Peyer's patch (tissue), 4 donors: Measurements from ENCODE around the gene ZNF835. TPM values are rescaled to one million over a fixed set of nuclear protein-coding genes. Genes with fewer than 3 reads are reported as not detected.

Experiments used
- DNase-seq, 3 donors: peaks; one replicate each; pipeline ENCODE4 v3.0.0-alpha.2; 2017 to 2019
- H3K27ac ChIP-seq, 4 donors: fragments of 200-600 bp; sonication (generic); one replicate each; pipeline ENCODE4 v1.5.1; 2016 to 2019
- H3K27me3 ChIP-seq, 2 donors: fragments of 200-600 bp; sonication (generic); one replicate each; pipeline ENCODE4 v1.5.1; 2019
- H3K36me3 ChIP-seq, 3 donors: fragments of 200-600 bp; sonication (generic); one replicate each; pipeline ENCODE4 v1.5.1; 2016 to 2019
- H3K4me1 ChIP-seq, 4 donors: fragments of 200-600 bp; sonication (generic); one replicate each; pipeline ENCODE4 v1.5.1; 2016 to 2019
- H3K4me3 ChIP-seq, 4 donors: fragments of 200-600 bp; sonication (generic); 1 replicate in 3 of 4; 2 replicates in 1 of 4; pipeline ENCODE4 v1.5.1; 2016 to 2019; ENCODE audit warnings: mild to moderate bottlenecking in 1 of 4
- H3K9me3 ChIP-seq, 4 donors: fragments of 200-600 bp; sonication (generic); one replicate each; pipeline ENCODE4 v1.5.1; 2016 to 2019; ENCODE audit warnings: mild to moderate bottlenecking in 1 of 4
- POLR2A ChIP-seq, 2 donors: fragments of 450-650 bp; IDR thresholded peaks; one replicate each; pipeline ENCODE4 v1.5.1; 2017; ENCODE audit warnings: antibody characterized with exemption in 2 of 2, mild to moderate bottlenecking in 2 of 2, moderate library complexity in 2 of 2
- total RNA-seq, 4 donors: library from RNA; depleted of rRNA; stranded (reverse); fragments of >200 nt; gene quantifications; one replicate each; pipeline ENCODE4 v1.1.0, GENCODE V29; 2016
- TF ChIP-seq, protein P1 (sequence below), 6 experiments: fragments of 450-650 bp in 4 of 6; fragments of 200-600 bp in 2 of 6; sonication (generic) in 1 of 6; IDR thresholded peaks; one replicate each; pipeline ENCODE4 v1.5.1; 2017 to 2019; ENCODE audit warnings: antibody characterized with exemption in 6 of 6, mild to moderate bottlenecking in 3 of 6, moderate library complexity in 1 of 6

The ZNF835 gene
- 1 to 10 TPM in 3 of 4 donors, under 1 TPM in 1; 0.94 to 1.7 (median 1.2) TPM for total RNA-seq

DNA sequence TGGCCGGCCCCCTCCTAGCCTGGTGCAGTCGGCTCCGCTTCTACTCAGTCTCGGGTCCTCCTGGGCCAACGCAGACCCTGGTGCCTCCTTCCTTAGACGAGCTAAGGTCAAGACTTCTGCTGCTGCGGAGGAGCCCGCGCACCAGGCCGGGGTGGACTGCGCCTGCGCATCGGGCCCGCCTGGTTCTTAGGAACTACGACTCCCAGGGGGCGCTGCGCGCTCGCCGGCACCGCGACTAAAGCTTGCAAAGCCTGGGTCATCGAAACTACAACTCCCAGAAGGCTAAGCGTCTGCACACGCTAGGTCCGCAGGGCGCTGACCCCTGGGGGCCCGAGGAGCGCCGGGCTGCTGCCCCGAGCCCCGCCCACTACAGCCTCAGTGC is at the start of gene ZNF835:
ZNF835 (minus strand) TSS at position 145 of the 382 bp plus-strand sequence. CDS start 6,559 bp downstream, outside the sequence.
- H3K27ac ChIP-seq: peak within 1 kb of the TSS in 2 of 4 donors; percentile 35 to 57
- H3K36me3 ChIP-seq: no peaks in the 10 kb centered on the region
- H3K4me3 ChIP-seq: peak within 1 kb of the TSS; percentile 33 to 63 (median 56)
- H3K27me3 ChIP-seq: no peaks in the 10 kb centered on the region
- H3K9me3 ChIP-seq: peaks cover 0 to 7% (median 2%) of the 10 kb centered on the region in 4 donors
- DNase-seq: peak; percentile 70 to 96 (median 90)
- peaks cover 0 to 10% (median 5%) of the 10 kb centered on the region in 4 donors for H3K4me1 ChIP-seq
- TF ChIP-seq, protein P1, sequence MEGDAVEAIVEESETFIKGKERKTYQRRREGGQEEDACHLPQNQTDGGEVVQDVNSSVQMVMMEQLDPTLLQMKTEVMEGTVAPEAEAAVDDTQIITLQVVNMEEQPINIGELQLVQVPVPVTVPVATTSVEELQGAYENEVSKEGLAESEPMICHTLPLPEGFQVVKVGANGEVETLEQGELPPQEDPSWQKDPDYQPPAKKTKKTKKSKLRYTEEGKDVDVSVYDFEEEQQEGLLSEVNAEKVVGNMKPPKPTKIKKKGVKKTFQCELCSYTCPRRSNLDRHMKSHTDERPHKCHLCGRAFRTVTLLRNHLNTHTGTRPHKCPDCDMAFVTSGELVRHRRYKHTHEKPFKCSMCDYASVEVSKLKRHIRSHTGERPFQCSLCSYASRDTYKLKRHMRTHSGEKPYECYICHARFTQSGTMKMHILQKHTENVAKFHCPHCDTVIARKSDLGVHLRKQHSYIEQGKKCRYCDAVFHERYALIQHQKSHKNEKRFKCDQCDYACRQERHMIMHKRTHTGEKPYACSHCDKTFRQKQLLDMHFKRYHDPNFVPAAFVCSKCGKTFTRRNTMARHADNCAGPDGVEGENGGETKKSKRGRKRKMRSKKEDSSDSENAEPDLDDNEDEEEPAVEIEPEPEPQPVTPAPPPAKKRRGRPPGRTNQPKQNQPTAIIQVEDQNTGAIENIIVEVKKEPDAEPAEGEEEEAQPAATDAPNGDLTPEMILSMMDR (IDR thresholded peaks at IDR 0.05): peak in 2 of 6 experiments; percentile 6 to 7
- no peak for TF ChIP-seq POLR2A (IDR thresholded peaks at IDR 0.05)

DNA sequence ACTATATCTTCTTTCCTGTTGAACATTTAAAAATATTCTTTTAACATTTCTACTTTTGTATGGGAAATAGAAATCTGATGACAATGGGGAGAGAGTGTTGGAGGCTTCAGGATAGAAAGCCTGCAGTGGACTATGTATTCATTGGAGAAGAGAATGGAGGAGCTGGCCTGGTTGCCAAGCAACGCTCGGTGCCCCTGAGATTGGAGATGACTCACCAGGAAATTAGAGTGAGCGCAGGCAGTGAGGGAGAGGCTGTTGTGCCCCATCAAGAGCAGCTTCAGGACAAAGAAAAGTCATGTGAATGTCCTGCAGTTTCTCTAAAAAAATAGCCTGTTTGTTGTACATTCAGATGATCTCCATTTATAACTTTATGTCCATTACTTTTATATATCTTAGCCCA is 48.7 kb upstream of the ZNF835 start:
- Histone ChIP-seq H3K9me3 (peaks cover 0 to 3% (median 0%) of the 10 kb centered on the region in 4 donors), H3K4me3 (no peak overlapping the region), H3K27me3 (no peaks in the 10 kb centered on the region), H3K4me1 (no peaks in the 10 kb centered on the region), H3K36me3 (no peaks in the 10 kb centered on the region), H3K27ac (no peak overlapping the region)
- DNase-seq: no peak
- no peak for TF ChIP-seq POLR2A (IDR thresholded peaks at IDR 0.05)
- TF ChIP-seq, protein P1 (IDR thresholded peaks at IDR 0.05): no peak

DNA sequence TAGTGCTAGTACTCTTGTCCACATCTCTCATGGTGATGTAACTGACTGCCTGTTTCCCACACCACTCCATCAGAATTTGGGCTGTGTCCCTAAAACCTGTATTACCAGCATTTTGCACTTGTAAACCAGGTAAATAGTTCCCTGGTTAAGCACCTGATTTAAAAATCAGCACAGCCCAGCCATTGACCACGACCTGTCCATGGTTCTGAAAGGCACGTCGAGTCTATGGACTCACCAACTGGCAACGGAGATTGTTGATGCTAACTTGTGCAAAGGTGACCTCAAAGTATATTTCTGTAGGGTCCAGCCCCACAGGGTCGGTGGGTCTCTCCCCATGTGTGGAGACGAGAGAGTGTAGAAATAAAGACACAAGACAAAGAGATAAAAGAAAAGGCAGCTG is 46.7 kb upstream of the ZNF835 start:
- H3K27me3 ChIP-seq: no peaks in the 10 kb centered on the region
- no peak for DNase-seq
- peaks cover 0 to 3% (median 0%) of the 10 kb centered on the region in 4 donors for H3K9me3 ChIP-seq
- H3K27ac ChIP-seq: no peak overlapping the region
- TF ChIP-seq POLR2A (IDR thresholded peaks at IDR 0.05): no peak
- TF ChIP-seq, protein P1 (IDR thresholded peaks at IDR 0.05): no peak
- no peak overlapping the region for H3K4me3 ChIP-seq
- no peaks in the 10 kb centered on the region for H3K4me1 ChIP-seq
- no peaks in the 10 kb centered on the region for H3K36me3 ChIP-seq

DNA sequence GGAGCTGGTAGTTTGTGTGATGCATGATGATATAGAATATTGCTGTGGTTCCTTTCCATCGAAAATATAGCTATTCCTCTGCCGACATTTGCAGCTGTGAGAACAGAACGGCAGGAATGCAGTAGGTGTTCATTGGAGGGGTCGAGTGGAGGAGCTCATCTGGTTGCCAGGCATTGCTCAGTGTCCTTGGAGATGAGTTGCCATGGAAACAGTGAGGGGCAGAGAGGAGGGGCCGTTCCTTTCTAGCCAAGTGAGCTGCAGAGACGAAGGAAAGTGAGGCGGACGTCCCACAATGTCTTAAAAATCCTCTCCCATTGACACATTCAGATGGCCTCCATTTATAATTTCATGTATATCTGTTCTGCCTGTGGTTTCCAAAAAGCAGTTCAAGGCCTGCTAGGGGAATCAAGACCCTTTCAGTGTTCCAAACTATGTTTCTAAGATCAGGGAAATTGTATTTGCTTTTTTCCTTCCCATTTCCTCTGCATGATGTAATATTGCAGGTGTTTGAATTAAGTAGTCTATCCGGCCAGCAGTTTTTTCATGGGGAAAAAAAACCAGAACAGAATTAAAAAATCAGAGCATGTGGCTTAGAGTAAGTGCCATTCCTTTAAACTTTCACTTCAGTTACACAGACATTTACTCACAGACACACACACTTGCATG is 41.2 kb upstream of the ZNF835 start:
- no peak for DNase-seq
- Histone ChIP-seq H3K4me3 (no peak overlapping the region), H3K36me3 (no peaks in the 10 kb centered on the region), H3K27me3 (no peaks in the 10 kb centered on the region), H3K9me3 (peaks cover 0 to 8% (median 0%) of the 10 kb centered on the region in 4 donors), H3K4me1 (no peaks in the 10 kb centered on the region), H3K27ac (no peak overlapping the region)
- no peak for TF ChIP-seq POLR2A (IDR thresholded peaks at IDR 0.05)
- TF ChIP-seq, protein P1 (IDR thresholded peaks at IDR 0.05): no peak

DNA sequence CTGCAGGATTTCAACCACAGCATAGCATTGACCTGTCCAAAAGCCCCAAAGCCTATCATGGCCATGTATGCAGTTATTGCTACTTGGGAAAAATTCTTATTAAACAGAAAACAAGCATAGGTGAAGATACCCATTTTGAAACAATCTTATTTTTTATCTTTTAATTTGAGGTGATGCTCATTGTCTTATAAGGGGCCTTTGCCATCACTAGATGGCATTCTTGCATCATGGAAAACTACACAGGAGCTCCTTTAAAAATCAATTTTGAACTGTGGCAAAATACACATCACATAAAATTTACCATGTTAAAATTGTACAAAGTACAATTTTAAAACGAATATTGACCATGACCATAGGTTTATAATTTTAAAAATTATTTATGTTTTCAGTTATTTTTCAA is 38.9 kb upstream of the ZNF835 start:
- TF ChIP-seq POLR2A (IDR thresholded peaks at IDR 0.05): no peak
- TF ChIP-seq, protein P1 (IDR thresholded peaks at IDR 0.05): no peak
- H3K9me3 ChIP-seq: peaks cover 0 to 8% (median 0%) of the 10 kb centered on the region in 4 donors

More for the DNA sequence above, 38.9 kb upstream of the ZNF835 start:
- no peaks in the 10 kb centered on the region for H3K36me3 ChIP-seq
- no peak overlapping the region for H3K4me3 ChIP-seq
- no peak for DNase-seq
- H3K4me1 ChIP-seq: no peaks in the 10 kb centered on the region
- H3K27me3 ChIP-seq: no peaks in the 10 kb centered on the region
- H3K27ac ChIP-seq: no peak overlapping the region
